Osteoblast (primary cell): ENCODE results near the gene KLHL6. TPM values are rescaled to one million over a fixed set of nuclear protein-coding genes. Genes with fewer than 3 reads are reported as not detected.
"Not testable (repeated sequence)": the region's sequence is repeated elsewhere in the genome, so short reads cannot be mapped to it uniquely, and the experiment has no call there.

Source experiments
- DNase-seq: peaks from one replicate; pipeline ENCODE4 v3.0.0; 2011; ENCODE audit warnings: low spot score, mixed read lengths; ENCODE audit not compliant: insufficient read length; ENCODE audit errors: missing footprints
- H2AFZ ChIP-seq: 2 replicates; pipeline ENCODE4 v1.6.0; 2011; ENCODE audit warnings: mild to moderate bottlenecking, low read length
- H3K27ac ChIP-seq: 2 replicates; pipeline ENCODE4 v1.5.1; 2011; ENCODE audit warnings: mild to moderate bottlenecking, low read depth, low read length, moderate library complexity
- H3K27me3 ChIP-seq: 2 replicates; pipeline ENCODE4 v1.6.0; 2012; ENCODE audit warnings: mild to moderate bottlenecking, control low read depth, inconsistent platforms, low read length, moderate library complexity; ENCODE audit not compliant: insufficient read depth
- H3K36me3 ChIP-seq: 2 replicates; pipeline ENCODE4 v1.5.1; 2011; ENCODE audit warnings: mild to moderate bottlenecking, low read length, control low read depth, moderate library complexity; ENCODE audit not compliant: insufficient read depth
- H3K4me1 ChIP-seq: 2 replicates; pipeline ENCODE4 v1.5.1; 2011; ENCODE audit warnings: mild to moderate bottlenecking, low read length, control low read depth, moderate library complexity; ENCODE audit not compliant: insufficient read depth
- H3K4me2 ChIP-seq: 2 replicates; pipeline ENCODE4 v1.6.0; 2011; ENCODE audit warnings: mild to moderate bottlenecking, low read length; ENCODE audit not compliant: insufficient read depth
- H3K4me3 ChIP-seq: fragments of 200-600 bp; sonication (generic); 3 replicates; pipeline ENCODE4 v1.5.1; 2012; ENCODE audit warnings: mild to moderate bottlenecking, low read length, inconsistent platforms; ENCODE audit not compliant: insufficient read depth
- H3K79me2 ChIP-seq: 2 replicates; pipeline ENCODE4 v1.6.0; 2012; ENCODE audit warnings: mild to moderate bottlenecking, low read length, control low read depth, inconsistent platforms; ENCODE audit not compliant: insufficient read depth
- H3K9me3 ChIP-seq: 2 replicates; pipeline ENCODE4 v1.5.1; 2011; ENCODE audit warnings: low read depth, low read length, control low read depth
- H4K20me1 ChIP-seq: 2 replicates; pipeline ENCODE4 v1.6.0; 2012; ENCODE audit warnings: mild to moderate bottlenecking, low read length, control low read depth; ENCODE audit not compliant: insufficient read depth
- CTCF ChIP-seq: IDR thresholded peaks from 2 replicates; pipeline ENCODE4 v1.5.1; 2011; ENCODE audit warnings: mild to moderate bottlenecking, low read depth, low read length, moderate library complexity; ENCODE audit errors: extremely low read depth
- total RNA-seq: library from RNA; depleted of rRNA; stranded (reverse); fragments of >200 nt; gene quantifications from 2 replicates; pipeline ENCODE4 v1.2.3, GENCODE V29; 2012

The KLHL6 gene
- total RNA-seq, 1 donor, result under 0.01 TPM

- H3K4me2 ChIP-seq, result no peak overlapping the region
- no peaks in the 10 kb centered on the region for H3K79me2 ChIP-seq
- H2AFZ ChIP-seq, result no peak overlapping the region
- H3K27ac ChIP-seq, result no peak overlapping the region
- no peaks in the 10 kb centered on the region for H3K4me1 ChIP-seq
- H4K20me1 ChIP-seq, result no peaks in the 10 kb centered on the region
- peaks cover 8% of the 10 kb centered on the region for H3K27me3 ChIP-seq
- H3K9me3 ChIP-seq, result no peaks in the 10 kb centered on the region
- H3K36me3 ChIP-seq, result no peaks in the 10 kb centered on the region
- H3K4me3 ChIP-seq, result no peak overlapping the region
- no peak for DNase-seq
- TF ChIP-seq CTCF, result no peak
Observed at GRCh38 chr3:183529185-183529584, 26.3 kb downstream of the KLHL6 start.

GRCh38 chr3:183528758-183529157 lies 26.7 kb downstream of the KLHL6 start:
- H3K36me3 ChIP-seq, H3K9me3 ChIP-seq, H3K4me3 ChIP-seq, H4K20me1 ChIP-seq, H3K4me2 ChIP-seq, H3K27ac ChIP-seq, H3K4me1 ChIP-seq, H3K27me3 ChIP-seq, H2AFZ ChIP-seq, DNase-seq, H3K79me2 ChIP-seq: not testable (repeated sequence)

- no peak for TF ChIP-seq CTCF
- Histone ChIP-seq H3K4me1 (no peaks in the 10 kb centered on the region), H3K27me3 (peaks cover 3% of the 10 kb centered on the region), H3K9me3 (no peaks in the 10 kb centered on the region), H4K20me1 (no peaks in the 10 kb centered on the region), H2AFZ (no peak overlapping the region), H3K36me3 (no peaks in the 10 kb centered on the region), H3K79me2 (no peaks in the 10 kb centered on the region), H3K4me2 (no peak overlapping the region), H3K27ac (no peak overlapping the region), H3K4me3 (no peak overlapping the region)
- no peak for DNase-seq
Observed at GRCh38 chr3:183527428-183528379, 27.8 kb downstream of the KLHL6 start.

- H4K20me1 ChIP-seq, result no peaks in the 10 kb centered on the region
- H3K9me3 ChIP-seq, result no peaks in the 10 kb centered on the region
- H3K27ac ChIP-seq, result no peak overlapping the region
- H3K36me3 ChIP-seq, result no peaks in the 10 kb centered on the region
- no peak overlapping the region for H3K4me2 ChIP-seq
- no peaks in the 10 kb centered on the region for H3K27me3 ChIP-seq
- no peak overlapping the region for H3K4me3 ChIP-seq
- H3K79me2 ChIP-seq, result no peaks in the 10 kb centered on the region
- H3K4me1 ChIP-seq, result no peaks in the 10 kb centered on the region
- H2AFZ ChIP-seq, result no peak overlapping the region
- no peak for TF ChIP-seq CTCF
- DNase-seq, result no peak
Observed at GRCh38 chr3:183526838-183527427, 28.6 kb downstream of the KLHL6 start.
